H4 (cell line): Measurements from ENCODE around the gene ATXN7L1. TPM values are rescaled to one million over a fixed set of nuclear protein-coding genes. Genes with fewer than 3 reads are reported as not detected.

ENCODE experiments used
- DNase-seq: peaks from one replicate; pipeline ENCODE4 v3.0.0-alpha.2; 2015; ENCODE audit warnings: low spot score
- total RNA-seq: library from RNA; depleted of rRNA; stranded (reverse); fragments of >200 nt; shearing (Covaris generic); gene quantifications from 2 replicates; pipeline ENCODE4 v1.2.3, GENCODE V29; 2014; rRNA removed

Gene ATXN7L1
- 2.2 and 4.4 TPM in 2 replicates for total RNA-seq

- peak; percentile 98 for DNase-seq
Observed at GRCh38 chr7:105876091-105876963, at the start of gene ATXN7L1. ATXN7L1 (minus strand) TSS chr7:105876599; CDS start chr7:105876558, 41 bp downstream.

- DNase-seq = no peak
Observed at GRCh38 chr7:105926131-105926530, 49.7 kb upstream of the ATXN7L1 start.

- DNase-seq = no peak
Observed at GRCh38 chr7:105924945-105925344, 48.5 kb upstream of the ATXN7L1 start.

- no peak for DNase-seq
Observed at GRCh38 chr7:105920766-105921165, 44.4 kb upstream of the ATXN7L1 start.

GRCh38 chr7:105917659-105918058 lies 41.3 kb upstream of the ATXN7L1 start:
- no peak for DNase-seq

- DNase-seq = no peak
Observed at GRCh38 chr7:105916603-105917002, 40.2 kb upstream of the ATXN7L1 start.

- DNase-seq = no peak
Observed at GRCh38 chr7:105913947-105914346, 37.5 kb upstream of the ATXN7L1 start.

GRCh38 chr7:105911961-105912575 lies 35.7 kb upstream of the ATXN7L1 start:
- DNase-seq = no peak

- DNase-seq = no peak
Observed at GRCh38 chr7:105910172-105910571, 33.8 kb upstream of the ATXN7L1 start.

GRCh38 chr7:105909742-105910141 lies 33.3 kb upstream of the ATXN7L1 start:
- DNase-seq = no peak

- no peak for DNase-seq
Observed at GRCh38 chr7:105907129-105907846, 30.9 kb upstream of the ATXN7L1 start.

GRCh38 chr7:105906695-105907094 lies 30.3 kb upstream of the ATXN7L1 start:
- no peak for DNase-seq

- DNase-seq = no peak
Observed at GRCh38 chr7:105905910-105906568, 29.6 kb upstream of the ATXN7L1 start.

- no peak for DNase-seq
Observed at GRCh38 chr7:105905209-105905909, 29.0 kb upstream of the ATXN7L1 start.

- DNase-seq = no peak
Observed at GRCh38 chr7:105904064-105904463, 27.7 kb upstream of the ATXN7L1 start.

GRCh38 chr7:105902325-105902911 lies 26.0 kb upstream of the ATXN7L1 start:
- DNase-seq = no peak

- DNase-seq = no peak
Observed at GRCh38 chr7:105897999-105898398, 21.6 kb upstream of the ATXN7L1 start.

GRCh38 chr7:105896407-105896911 lies 20.1 kb upstream of the ATXN7L1 start:
- no peak for DNase-seq

GRCh38 chr7:105894131-105894530 lies 17.7 kb upstream of the ATXN7L1 start:
- DNase-seq = no peak

- no peak for DNase-seq
Observed at GRCh38 chr7:105892387-105892786, 16.0 kb upstream of the ATXN7L1 start.
